AG09319 (cell line): ENCODE data around the gene IRX5.

Experiments
- DNase-seq: peaks from one replicate; pipeline ENCODE4 v3.0.0-alpha.2; 2010; ENCODE audit warnings: low read depth; ENCODE audit errors: extremely low read depth
- CTCF ChIP-seq: IDR thresholded peaks from 2 replicates; pipeline ENCODE4 v1.5.1; 2011; ENCODE audit warnings: low read depth, mild to moderate bottlenecking, inconsistent platforms, low read length, moderate library complexity

IRX5 gene

DNA sequence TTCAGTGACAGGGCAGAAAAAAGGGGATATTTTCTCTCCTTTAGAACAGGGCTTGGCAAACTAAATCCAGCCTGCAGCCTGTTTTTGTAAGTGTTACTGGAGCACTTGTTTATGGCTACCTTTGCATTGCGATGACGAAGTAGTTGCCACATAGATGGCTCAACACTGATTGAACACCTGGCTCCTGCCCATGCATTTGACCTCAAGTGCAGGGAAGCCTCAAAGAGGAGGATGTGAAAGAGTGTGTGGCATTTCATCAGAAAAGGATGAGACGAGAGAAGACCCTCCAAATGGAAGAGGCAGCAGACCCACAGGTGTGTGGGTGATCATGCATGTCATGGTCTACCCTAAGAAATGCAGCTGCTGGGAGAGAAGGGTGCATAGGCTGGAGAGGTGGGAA is 32.7 kb upstream of the IRX5 start:
- DNase-seq = no peak
- no peak for TF ChIP-seq CTCF

- no peak for TF ChIP-seq CTCF
- DNase-seq = no peak
Observed at GRCh38 chr16:54901606-54902005, 29.1 kb upstream of the IRX5 start.

DNA sequence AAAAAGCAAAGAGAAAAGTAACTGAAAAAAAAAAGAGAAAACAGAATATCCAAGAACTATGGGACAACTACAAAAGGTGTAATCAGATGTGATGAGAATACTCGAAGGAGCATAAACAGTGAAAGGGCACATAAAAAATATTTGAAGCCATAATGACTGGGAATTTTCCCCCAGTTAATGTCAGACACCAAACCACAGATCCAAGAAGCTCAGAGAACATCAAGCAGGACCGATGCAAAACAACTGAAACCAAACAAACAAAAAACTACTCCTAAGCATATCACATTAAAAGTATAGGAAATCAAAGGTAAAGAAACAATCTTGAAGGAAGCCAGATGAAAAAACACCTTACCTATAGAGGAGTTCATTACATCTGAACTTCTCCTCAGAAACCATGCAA is 27.6 kb upstream of the IRX5 start:
- DNase-seq = no peak
- TF ChIP-seq CTCF = no peak

DNA sequence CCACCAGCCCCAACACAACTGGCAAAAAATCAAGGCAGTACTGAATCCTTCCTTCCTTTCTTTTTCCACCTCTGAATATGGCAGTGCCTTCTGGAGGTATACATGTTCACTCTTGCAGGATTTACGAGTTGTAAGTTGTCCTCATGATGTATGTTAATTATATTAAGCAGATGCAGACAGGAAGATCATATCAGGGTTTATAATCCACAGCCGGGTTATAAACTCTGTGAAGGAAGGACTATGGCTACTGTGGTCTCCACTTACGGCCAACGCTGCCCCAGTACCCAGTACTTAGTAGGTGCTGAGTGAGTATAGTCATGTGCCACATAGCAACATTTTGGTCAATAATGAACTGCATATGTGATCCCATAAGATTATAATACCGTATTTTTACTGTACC is 19.6 kb upstream of the IRX5 start:
- no peak for DNase-seq
- no peak for TF ChIP-seq CTCF

- TF ChIP-seq CTCF = no peak
- DNase-seq = no peak
Observed at GRCh38 chr16:54912720-54913119, 17.9 kb upstream of the IRX5 start.

DNA sequence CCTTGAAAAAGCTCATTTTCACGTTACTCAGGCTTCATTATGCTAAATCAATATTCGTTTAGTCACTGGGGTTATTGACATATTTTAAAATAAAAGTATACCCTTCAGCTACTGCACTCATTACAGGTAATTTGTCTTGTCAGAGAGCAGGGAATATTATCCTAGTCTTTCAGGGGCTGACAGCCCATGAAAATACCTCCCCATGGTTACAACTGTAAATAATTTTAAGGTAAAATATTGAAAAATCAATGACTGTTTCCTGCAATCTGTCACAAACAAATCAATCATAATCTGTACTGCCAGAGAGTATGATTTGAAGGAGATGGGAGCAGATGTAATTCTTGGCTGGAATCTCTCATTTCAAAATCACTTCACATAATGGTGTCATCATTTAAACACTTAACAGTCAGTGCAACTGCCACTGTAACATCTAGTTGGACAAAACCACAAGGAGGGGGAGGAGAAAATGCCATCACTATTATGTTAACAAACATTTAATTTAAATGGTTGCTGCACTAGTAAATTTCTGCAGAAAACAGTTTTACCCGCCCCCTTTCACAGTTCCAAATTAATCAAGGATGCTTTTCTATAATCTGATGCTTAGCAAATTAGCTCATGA is 9.3 kb upstream of the IRX5 start:
- DNase-seq = no peak
- TF ChIP-seq CTCF = no peak

GRCh38 chr16:54923055-54923473 is 7.6 kb upstream of the IRX5 start:
- TF ChIP-seq CTCF = no peak
- DNase-seq = no peak
